Spleen (tissue), 11 donors: ENCODE results near the gene TRAPPC6A. TPM values are rescaled to one million over a fixed set of nuclear protein-coding genes. Genes with fewer than 3 reads are reported as not detected.

Experiments used
- DNase-seq: peaks from one replicate; pipeline ENCODE4 v3.0.0-alpha.2; 2020
- H3K27ac ChIP-seq, 8 donors: fragments of 200-600 bp; sonication (generic) in 7 of 8; 1 replicate in 4 of 8; 2 replicates in 4 of 8; pipeline versions ENCODE4 v1.5.0 to v1.8.0; 2016 to 2021; ENCODE audit warnings: inconsistent platforms in 4 of 8, mild to moderate bottlenecking in 4 of 8, moderate library complexity in 1 of 8
- H3K27me3 ChIP-seq, 7 donors: fragments of 200-600 bp; sonication (generic) in 6 of 7; replicated peaks in 1 of 7; 1 replicate in 4 of 7; 2 replicates in 3 of 7; pipeline versions ENCODE4 v1.5.0 to v1.8.0; 2016 to 2021; ENCODE audit warnings: inconsistent platforms in 3 of 7, mild to moderate bottlenecking in 1 of 7
- H3K36me3 ChIP-seq, 6 donors: fragments of 200-600 bp; sonication (generic) in 5 of 6; 1 replicate in 4 of 6; 2 replicates in 2 of 6; pipeline versions ENCODE4 v1.5.0 to v1.8.0; 2016 to 2021; ENCODE audit warnings: inconsistent platforms in 2 of 6
- H3K4me1 ChIP-seq, 6 donors: fragments of 200-600 bp; sonication (generic) in 5 of 6; 1 replicate in 3 of 6; 2 replicates in 3 of 6; pipeline versions ENCODE4 v1.5.0 to v1.8.0; 2016 to 2021; ENCODE audit warnings: inconsistent platforms in 3 of 6
- H3K4me3 ChIP-seq, 8 donors: fragments of 200-600 bp; sonication (generic) in 7 of 8; 1 replicate in 4 of 8; 2 replicates in 4 of 8; pipeline versions ENCODE4 v1.5.0 to v1.8.0; 2016 to 2021; ENCODE audit warnings: inconsistent platforms in 4 of 8, mild to moderate bottlenecking in 4 of 8, moderate library complexity in 2 of 8
- H3K9me3 ChIP-seq, 8 donors: fragments of 200-600 bp; sonication (generic) in 7 of 8; 1 replicate in 4 of 8; 2 replicates in 4 of 8; pipeline versions ENCODE4 v1.5.0 to v1.8.0; 2016 to 2021; ENCODE audit warnings: inconsistent platforms in 4 of 8
- POLR2A ChIP-seq, 3 donors: fragments of 450-650 bp; IDR thresholded peaks; one replicate each; pipeline ENCODE4 v1.5.1; 2017; ENCODE audit warnings: antibody characterized with exemption in 3 of 3, mild to moderate bottlenecking in 1 of 3
- POLR2AphosphoS5 ChIP-seq, 3 donors: sonication (generic); formaldehyde crosslinking; IDR thresholded peaks; one replicate each; pipeline ENCODE4 v1.5.1; 2017; ENCODE audit warnings: antibody characterized with exemption in 3 of 3
- WGBS, 5 donors: extraction: QIAGEN DNeasy Blood & Tissue Kit in 3 of 5; methylation state at CpG; one replicate each; pipeline versions ENCODE4 v1.1.5 to v1.1.7; 2013 to 2018; 5-methylcytosine and 5-hydroxymethylcytosine counted together
- intact Hi-C: fragments of 100-400 bp; cut with DNase I; formaldehyde crosslinking; loops from one replicate; pipeline ENCODE4 v1.15.0; 2023; ENCODE audit warnings: low total_unique reads
- polyA plus RNA-seq, 3 donors: library from polyadenylated mRNA; stranded (reverse); fragments of 200-250 nt; gene quantifications; one replicate each; pipeline ENCODE4 v1.2.1, GENCODE V29; 2013
- total RNA-seq, 7 donors: library from RNA; depleted of rRNA in 3 of 7; stranded (reverse); fragments of >200 nt in 3 of 7; fragmentation: NEBNext Ultra II Directional in 4 of 7; extraction: Animal tissue kit (Norgen Biotek cat#: 25700) in 4 of 7; gene quantifications; one replicate each; pipeline versions ENCODE4 v1.1.0 to v1.2.1, GENCODE V29; 2016 to 2021
- TF ChIP-seq, protein P1 (sequence below), 11 experiments: fragments of 200-600 bp in 7 of 11; fragments of 450-650 bp in 4 of 11; sonication (generic) in 4 of 11; IDR thresholded peaks in 8 of 11; conservative IDR thresholded peaks in 3 of 11; 1 replicate in 7 of 11; 2 replicates in 4 of 11; pipeline versions ENCODE4 v1.4.0 to v1.8.0; 2016 to 2021; ENCODE audit warnings: antibody characterized with exemption in 11 of 11, inconsistent platforms in 4 of 11, mild to moderate bottlenecking in 1 of 11
- donor health status: healthy with polysubstance abuse.
- donor health status: DM: no; HTN: no; CAD: no; lungs with moderate emphysema.
- donor health status: DM: no; HTN: no; CAD: no.
- donor health status: Bipolar disorder and iron deficiency.
- donor health status: healthy.
- donor health status: DM: no; HTN: no; CAD: no.
- donor health status: DM: yes; HTN: yes; CAD: no.

The TRAPPC6A gene
- total and polyA plus RNA-seq, 10 donors, result 25.9 to 109 (median 39.8) TPM

DNA sequence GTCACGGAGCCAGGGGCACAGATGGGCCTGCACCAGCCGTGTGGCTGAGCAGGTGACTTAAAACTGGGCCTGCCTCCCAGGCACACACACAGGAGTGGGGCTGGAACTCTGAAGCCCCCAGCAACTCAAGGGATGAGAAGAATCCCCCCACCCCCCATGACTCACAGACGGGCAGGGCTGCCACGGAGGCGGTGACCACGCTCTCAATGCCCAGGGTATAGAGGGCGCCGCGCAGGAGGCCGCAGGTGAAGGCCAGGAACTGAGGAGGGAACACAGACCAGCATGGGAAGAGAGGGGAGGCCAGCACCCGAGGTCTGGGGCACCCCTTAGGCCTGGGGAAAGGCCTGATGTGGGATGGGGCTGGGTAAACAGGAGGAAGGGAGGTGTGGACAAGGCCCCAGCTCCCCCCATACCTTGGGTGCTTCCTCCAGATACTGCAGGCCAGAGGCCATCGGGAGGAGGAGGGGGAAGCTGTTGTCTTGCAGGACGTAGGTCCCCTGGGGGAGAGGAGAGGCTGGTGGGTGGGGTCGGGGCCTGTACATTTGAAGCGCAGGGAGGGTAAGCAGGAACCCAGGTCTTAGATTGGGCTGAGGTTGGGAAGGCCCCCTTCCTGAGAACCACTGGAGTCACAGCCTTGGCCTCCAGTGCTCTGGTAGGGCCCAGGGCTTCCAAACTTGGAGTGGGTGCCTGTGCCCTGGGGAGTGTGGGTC lies 14.1 kb downstream of the TRAPPC6A start:
- Histone ChIP-seq H3K4me3 (peak overlapping the region in 1 of 8 donors; percentile 6), H3K27me3 (peaks cover 0 to 31% (median 4%) of the 10 kb centered on the region in 7 donors), H3K36me3 (peaks cover 0 to 7% (median 0%) of the 10 kb centered on the region in 6 donors), H3K27ac (peak overlapping the region in 2 of 8 donors; percentile 9 to 30), H3K4me1 (peaks cover 16 to 52% (median 36%) of the 10 kb centered on the region in 6 donors), H3K9me3 (no peaks in the 10 kb centered on the region)
- WGBS, 5 donors, result 67 to 76% (median 70%) methylated on average over 13 to 15 of the region's 15 CpGs
- no peak for DNase-seq
- intact Hi-C loops, result no loop called here
- TF ChIP-seq POLR2AphosphoS5 (IDR thresholded peaks at IDR 0.05) (no peak), POLR2A (IDR thresholded peaks at IDR 0.05) (no peak)
- TF ChIP-seq, protein P1, sequence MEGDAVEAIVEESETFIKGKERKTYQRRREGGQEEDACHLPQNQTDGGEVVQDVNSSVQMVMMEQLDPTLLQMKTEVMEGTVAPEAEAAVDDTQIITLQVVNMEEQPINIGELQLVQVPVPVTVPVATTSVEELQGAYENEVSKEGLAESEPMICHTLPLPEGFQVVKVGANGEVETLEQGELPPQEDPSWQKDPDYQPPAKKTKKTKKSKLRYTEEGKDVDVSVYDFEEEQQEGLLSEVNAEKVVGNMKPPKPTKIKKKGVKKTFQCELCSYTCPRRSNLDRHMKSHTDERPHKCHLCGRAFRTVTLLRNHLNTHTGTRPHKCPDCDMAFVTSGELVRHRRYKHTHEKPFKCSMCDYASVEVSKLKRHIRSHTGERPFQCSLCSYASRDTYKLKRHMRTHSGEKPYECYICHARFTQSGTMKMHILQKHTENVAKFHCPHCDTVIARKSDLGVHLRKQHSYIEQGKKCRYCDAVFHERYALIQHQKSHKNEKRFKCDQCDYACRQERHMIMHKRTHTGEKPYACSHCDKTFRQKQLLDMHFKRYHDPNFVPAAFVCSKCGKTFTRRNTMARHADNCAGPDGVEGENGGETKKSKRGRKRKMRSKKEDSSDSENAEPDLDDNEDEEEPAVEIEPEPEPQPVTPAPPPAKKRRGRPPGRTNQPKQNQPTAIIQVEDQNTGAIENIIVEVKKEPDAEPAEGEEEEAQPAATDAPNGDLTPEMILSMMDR (IDR thresholded peaks at IDR 0.05 in 8 of 11, conservative IDR thresholded peaks at IDR 0.05 in 3 of 11), result no peak

DNA sequence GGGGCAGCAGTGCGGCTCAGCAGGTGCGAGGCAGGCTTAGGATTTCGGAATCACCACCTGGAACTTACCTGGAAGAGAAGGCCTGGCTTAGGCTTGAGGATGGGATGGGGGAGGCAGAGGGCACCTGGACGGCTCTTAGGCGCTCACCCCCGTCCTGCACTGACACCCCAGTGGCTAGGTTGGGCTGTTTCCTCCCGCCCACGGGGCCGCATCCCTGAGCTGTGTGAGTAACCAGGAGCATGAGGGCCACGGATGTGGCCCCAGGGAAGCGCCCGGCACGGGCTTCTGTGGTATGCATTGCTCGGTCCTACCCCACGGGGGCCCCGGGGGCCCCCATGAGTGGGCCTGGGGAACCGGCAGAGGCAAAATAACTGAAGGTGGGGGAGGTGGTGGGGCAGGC lies 14.9 kb downstream of the TRAPPC6A start:
- intact Hi-C loops, result no loop called here
- TF ChIP-seq POLR2A (IDR thresholded peaks at IDR 0.05) (no peak), POLR2AphosphoS5 (IDR thresholded peaks at IDR 0.05) (no peak)
- TF ChIP-seq, protein P1 (IDR thresholded peaks at IDR 0.05 in 8 of 11, conservative IDR thresholded peaks at IDR 0.05 in 3 of 11), result no peak
- no peak overlapping the region for H3K27ac ChIP-seq
- H3K27me3 ChIP-seq, result peaks cover 0 to 39% (median 11%) of the 10 kb centered on the region in 7 donors
- no peaks in the 10 kb centered on the region for H3K36me3 ChIP-seq
- DNase-seq, result no peak
- no peaks in the 10 kb centered on the region for H3K9me3 ChIP-seq
- H3K4me3 ChIP-seq, result no peak overlapping the region
- WGBS, 5 donors, result 87 to 90% (median 88%) methylated on average over 11 to 17 of the region's 17 CpGs
- peaks cover 16 to 45% (median 30%) of the 10 kb centered on the region in 6 donors for H3K4me1 ChIP-seq

DNA sequence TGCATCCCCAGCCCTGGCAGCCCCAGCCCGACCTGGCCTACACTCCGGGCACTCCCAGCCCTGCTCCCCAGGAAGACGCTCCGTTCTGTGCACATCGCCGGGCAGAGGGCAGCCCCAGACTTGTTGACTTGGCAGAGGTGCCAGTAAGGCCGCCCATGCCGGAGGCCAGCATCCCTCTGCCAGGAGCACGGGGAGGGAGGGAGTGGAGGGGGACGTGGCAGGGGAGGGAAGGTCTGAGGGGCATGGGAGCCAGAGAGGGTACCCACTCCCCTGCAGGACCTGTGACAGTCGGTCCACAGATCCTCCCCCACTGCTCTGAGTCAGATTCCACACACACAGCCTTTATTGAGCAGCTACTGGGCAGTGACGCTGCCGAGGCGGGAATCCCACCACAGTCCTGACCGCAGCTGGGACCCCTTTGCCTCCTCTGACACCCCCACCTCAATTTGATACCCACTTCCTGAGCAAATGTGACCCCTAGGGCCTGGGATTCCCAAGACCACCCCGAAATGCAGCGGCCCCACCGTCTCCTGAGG lies 15.4 kb downstream of the TRAPPC6A start:
- 88 to 94% (median 89%) methylated on average over 17 to 18 of the region's 18 CpGs for WGBS, 5 donors
- no peak overlapping the region for H3K4me3 ChIP-seq
- no peaks in the 10 kb centered on the region for H3K9me3 ChIP-seq
- no peak overlapping the region for H3K27ac ChIP-seq
- intact Hi-C loops, result no loop called here
- H3K4me1 ChIP-seq, result peaks cover 16 to 43% (median 30%) of the 10 kb centered on the region in 6 donors
- DNase-seq, result no peak
- TF ChIP-seq, protein P1 (IDR thresholded peaks at IDR 0.05 in 8 of 11, conservative IDR thresholded peaks at IDR 0.05 in 3 of 11), result no peak
- TF ChIP-seq POLR2AphosphoS5 (IDR thresholded peaks at IDR 0.05), result no peak
- no peak for TF ChIP-seq POLR2A (IDR thresholded peaks at IDR 0.05)
- H3K27me3 ChIP-seq, result peaks cover 0 to 43% (median 16%) of the 10 kb centered on the region in 7 donors
- no peaks in the 10 kb centered on the region for H3K36me3 ChIP-seq
